ENCODE results near the gene CFI. TPM values are rescaled to one million over a fixed set of nuclear protein-coding genes. Genes with fewer than 3 reads are reported as not detected.

CFI gene
- polyA plus RNA-seq, 3 donors = not detected

- DNase-seq = no peak
- H4K20me1 ChIP-seq (ENCODE audit: insufficient read depth, low read length) = no peaks in the 10 kb centered on the region
- Mint-ChIP-seq H3K4me1 (no peaks in the 10 kb centered on the region), H3K27me3 (ENCODE audit: low read depth in 3 of 3) (peaks cover 5 to 11% (median 6%) of the 10 kb centered on the region in 3 donors), H3K9me3 (no peaks in the 10 kb centered on the region), H3K27ac (no peak overlapping the region), H3K36me3 (no peaks in the 10 kb centered on the region), H3K4me3 (no peak overlapping the region)
- H3K4me2 ChIP-seq (replicated peaks; ENCODE audit: extremely low read depth, low read length, poor library complexity, severe bottlenecking) = no peak overlapping the region
- no peaks in the 10 kb centered on the region for H3K36me3 ChIP-seq (replicated peaks in 1 of 2; ENCODE audit: control insufficient read depth in 1 of 2, insufficient read depth in 2 of 2, low read length in 2 of 2)
- H3K27ac ChIP-seq (ENCODE audit: low read depth in 1 of 2, low read length in 2 of 2) = no peak overlapping the region
- no peak overlapping the region for H3K4me3 ChIP-seq (replicated peaks in 1 of 3; ENCODE audit: low read depth in 2 of 3, low read length in 3 of 3)
- H3K9me3 ChIP-seq (replicated peaks in 1 of 2; ENCODE audit: control insufficient read depth in 1 of 2, insufficient read depth in 1 of 2, low read length in 2 of 2) = no peaks in the 10 kb centered on the region
- no peak for TF ChIP-seq CTCF (IDR thresholded peaks at IDR 0.05)
- H2AFZ ChIP-seq (ENCODE audit: insufficient read depth, low read depth, low read length, poor library complexity, severe bottlenecking) = no peak overlapping the region
- H3K27me3 ChIP-seq (ENCODE audit: control insufficient read depth in 2 of 2, insufficient read depth in 2 of 2, low read length in 2 of 2) = no peaks in the 10 kb centered on the region
- no peak overlapping the region for H3K9ac ChIP-seq (ENCODE audit: insufficient read depth, low read length, poor library complexity, severe bottlenecking)
- 89% methylated on average over 2 of the region's 7 CpGs for WGBS (ENCODE audit: insufficient coverage)
- intact Hi-C loops (cut with micrococcal nuclease) = no loop called here
- H3K79me2 ChIP-seq (ENCODE audit: insufficient read depth, low read length) = no peaks in the 10 kb centered on the region
- H3K4me1 ChIP-seq (ENCODE audit: control insufficient read depth in 1 of 2, insufficient read depth in 2 of 2, low read length in 2 of 2) = no peaks in the 10 kb centered on the region
Measured at GRCh38 chr4:109735566-109736365, 66.0 kb downstream of the CFI start.

- H3K79me2 ChIP-seq (ENCODE audit: insufficient read depth, low read length) = no peaks in the 10 kb centered on the region
- H3K9me3 ChIP-seq (replicated peaks in 1 of 2; ENCODE audit: control insufficient read depth in 1 of 2, insufficient read depth in 1 of 2, low read length in 2 of 2) = no peaks in the 10 kb centered on the region
- no peak for TF ChIP-seq CTCF (IDR thresholded peaks at IDR 0.05)
- no peaks in the 10 kb centered on the region for H4K20me1 ChIP-seq (ENCODE audit: insufficient read depth, low read length)
- H2AFZ ChIP-seq (ENCODE audit: insufficient read depth, low read depth, low read length, poor library complexity, severe bottlenecking) = no peak overlapping the region
- Mint-ChIP-seq H3K36me3 (no peaks in the 10 kb centered on the region), H3K4me3 (no peak overlapping the region), H3K27ac (no peak overlapping the region), H3K4me1 (peaks cover 12% of the 10 kb centered on the region), H3K27me3 (ENCODE audit: low read depth in 3 of 3) (peaks cover 5 to 12% (median 5%) of the 10 kb centered on the region in 3 donors), H3K9me3 (no peaks in the 10 kb centered on the region)
- peaks cover 0 to 5% of the 10 kb centered on the region in 2 donors for H3K27me3 ChIP-seq (ENCODE audit: control insufficient read depth in 2 of 2, insufficient read depth in 2 of 2, low read length in 2 of 2)
- H3K4me2 ChIP-seq (replicated peaks; ENCODE audit: extremely low read depth, low read length, poor library complexity, severe bottlenecking) = no peak overlapping the region
- peaks cover 12 to 15% of the 10 kb centered on the region in 2 donors for H3K4me1 ChIP-seq (ENCODE audit: control insufficient read depth in 1 of 2, insufficient read depth in 2 of 2, low read length in 2 of 2)
- no peak overlapping the region for H3K9ac ChIP-seq (ENCODE audit: insufficient read depth, low read length, poor library complexity, severe bottlenecking)
- no peak overlapping the region for H3K27ac ChIP-seq (ENCODE audit: low read depth in 1 of 2, low read length in 2 of 2)
- intact Hi-C loops (cut with micrococcal nuclease) = no loop called here
- DNase-seq = no peak
- no peaks in the 10 kb centered on the region for H3K36me3 ChIP-seq (replicated peaks in 1 of 2; ENCODE audit: control insufficient read depth in 1 of 2, insufficient read depth in 2 of 2, low read length in 2 of 2)
- WGBS (ENCODE audit: insufficient coverage) = 100% methylated on average over 1 of the region's 5 CpGs
- no peak overlapping the region for H3K4me3 ChIP-seq (replicated peaks in 1 of 3; ENCODE audit: low read depth in 2 of 3, low read length in 3 of 3)
Measured at GRCh38 chr4:109733728-109734127, 68.1 kb downstream of the CFI start.

Measured in CD14-positive monocyte (primary cell).